HG03135 (cell line): Measurements from ENCODE around the gene RBMY1D.
"Not testable (repeated sequence)": the region's sequence is repeated elsewhere in the genome, so short reads cannot be mapped to it uniquely, and the experiment has no call there.

Experiments
- ATAC-seq: cut with Tn5 transposase; IDR thresholded peaks from one replicate; pipeline ENCODE4 v1.9.1; 2021; ENCODE audit warnings: mild to moderate bottlenecking, moderate library complexity; ENCODE audit not compliant: unreplicated experiment

The RBMY1D gene

GRCh38 chrY:21894426-21894825, at the start of gene RBMY1D:
Gene RBMY1D, minus strand, starts transcription at chrY:21894526. Its CDS starts 2,013 bp downstream, at chrY:21892513.
- ATAC-seq, result not testable (repeated sequence)

- ATAC-seq, result not testable (repeated sequence)
These were observed 23.6 kb upstream of the RBMY1D start, which contains the start of gene RBMY1E for GRCh38 chrY:21917932-21918331. Gene RBMY1E, minus strand, starts transcription at chrY:21918032. Its CDS starts 1,978 bp downstream, at chrY:21916054.

GRCh38 chrY:21869407-21870076, 24.8 kb downstream of the RBMY1D start:
- ATAC-seq, result not testable (repeated sequence)

GRCh38 chrY:21845481-21845880, 48.8 kb downstream of the RBMY1D start:
- ATAC-seq, result no peak

GRCh38 chrY:21842090-21842489, 52.2 kb downstream of the RBMY1D start:
- no peak for ATAC-seq

GRCh38 chrY:21839489-21839888, 54.8 kb downstream of the RBMY1D start:
- no peak for ATAC-seq

- no peak for ATAC-seq
These were observed 58.0 kb downstream of the RBMY1D start for GRCh38 chrY:21836343-21836742.

GRCh38 chrY:21835052-21835451, 59.3 kb downstream of the RBMY1D start:
- no peak for ATAC-seq
